Sigmoid colon (tissue), 4 donors: ENCODE data around the gene FAM78B.

ENCODE experiments used
- CTCF ChIP-seq, 4 experiments: fragments of 450-650 bp in 3 of 4; fragments of 200-600 bp in 1 of 4; IDR thresholded peaks; one replicate each; pipeline ENCODE4 v1.5.1; 2016 to 2019; ENCODE audit warnings: antibody characterized with exemption in 4 of 4, mild to moderate bottlenecking in 3 of 4, moderate library complexity in 2 of 4
- EP300 ChIP-seq, 4 donors: sonication (generic); formaldehyde crosslinking; IDR thresholded peaks; one replicate each; pipeline ENCODE4 v1.6.1; 2017; ENCODE audit warnings: antibody characterized with exemption in 4 of 4
- POLR2A ChIP-seq, 2 donors: fragments of 450-650 bp; IDR thresholded peaks; one replicate each; pipeline ENCODE4 v1.6.1; 2016; ENCODE audit warnings: antibody characterized with exemption in 2 of 2, mild to moderate bottlenecking in 2 of 2, moderate library complexity in 2 of 2

- TF ChIP-seq CTCF (IDR thresholded peaks at IDR 0.05) (no peak), POLR2A (IDR thresholded peaks at IDR 0.05) (no peak), EP300 (IDR thresholded peaks at IDR 0.05) (no peak)
Observed at GRCh38 chr1:166119471-166119965, 47.3 kb downstream of the FAM78B start.
